LNCaP clone FGC (cell line): ENCODE results near the gene RUFY2.
"Not testable (repeated sequence)": the region's sequence is repeated elsewhere in the genome, so short reads cannot be mapped to it uniquely, and the experiment has no call there.

Source experiments
- DNase-seq: peaks from one replicate; pipeline ENCODE4 v3.0.0-alpha.2; 2011; ENCODE audit warnings: low read depth
- H3K4me3 ChIP-seq: 2 replicates; pipeline ENCODE4 v1.5.1; 2011; ENCODE audit warnings: mild to moderate bottlenecking, low read depth, low read length, control low read depth
- CTCF ChIP-seq: IDR thresholded peaks from 2 replicates; pipeline ENCODE4 v1.5.1; 2012; ENCODE audit warnings: mild to moderate bottlenecking; ENCODE audit not compliant: control insufficient read depth, insufficient read depth; ENCODE audit errors: extremely low read depth

Gene RUFY2, protein sequence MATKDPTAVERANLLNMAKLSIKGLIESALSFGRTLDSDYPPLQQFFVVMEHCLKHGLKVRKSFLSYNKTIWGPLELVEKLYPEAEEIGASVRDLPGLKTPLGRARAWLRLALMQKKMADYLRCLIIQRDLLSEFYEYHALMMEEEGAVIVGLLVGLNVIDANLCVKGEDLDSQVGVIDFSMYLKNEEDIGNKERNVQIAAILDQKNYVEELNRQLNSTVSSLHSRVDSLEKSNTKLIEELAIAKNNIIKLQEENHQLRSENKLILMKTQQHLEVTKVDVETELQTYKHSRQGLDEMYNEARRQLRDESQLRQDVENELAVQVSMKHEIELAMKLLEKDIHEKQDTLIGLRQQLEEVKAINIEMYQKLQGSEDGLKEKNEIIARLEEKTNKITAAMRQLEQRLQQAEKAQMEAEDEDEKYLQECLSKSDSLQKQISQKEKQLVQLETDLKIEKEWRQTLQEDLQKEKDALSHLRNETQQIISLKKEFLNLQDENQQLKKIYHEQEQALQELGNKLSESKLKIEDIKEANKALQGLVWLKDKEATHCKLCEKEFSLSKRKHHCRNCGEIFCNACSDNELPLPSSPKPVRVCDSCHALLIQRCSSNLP

DNA sequence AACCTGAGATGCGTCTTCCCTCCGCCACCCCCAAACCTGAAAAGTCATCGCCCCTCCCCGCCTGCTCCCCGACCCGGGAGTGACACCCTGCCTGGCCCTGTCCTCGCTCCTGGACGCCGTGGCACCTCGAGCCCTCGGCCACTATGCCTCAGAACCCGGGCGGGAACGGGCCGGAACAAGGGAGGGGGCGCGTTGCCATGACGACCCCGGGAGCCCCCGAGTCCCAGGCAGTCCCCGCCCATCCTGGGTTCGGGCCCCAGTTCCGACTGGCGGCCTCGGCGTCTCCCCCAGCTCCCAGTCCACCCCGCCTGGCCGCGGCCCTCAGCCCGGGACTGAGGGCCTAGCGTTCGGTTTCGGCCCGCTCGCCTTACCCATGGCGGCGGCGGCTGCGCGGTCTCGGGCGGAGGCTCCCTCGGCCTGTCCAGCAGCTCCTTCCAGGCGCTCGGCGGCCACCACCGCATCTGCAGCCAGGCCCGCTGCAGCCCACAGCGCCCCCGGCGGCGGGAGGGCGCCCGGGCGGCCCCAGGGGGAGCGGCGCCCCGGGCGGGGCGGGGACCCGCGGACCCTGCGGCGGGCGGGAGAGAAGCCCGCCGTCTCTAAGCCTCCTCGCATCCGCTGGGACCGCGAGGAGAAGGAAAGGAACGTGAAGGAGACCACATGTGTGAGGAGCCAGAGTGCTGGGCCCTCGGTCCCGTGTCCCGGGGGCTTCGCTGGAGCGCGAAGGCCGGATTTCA lies at the start of gene RUFY2:
Gene RUFY2, minus strand, starts transcription at position 463 of the 734 bp plus-strand sequence. Its CDS starts 88 bp downstream, at position 375.
- H3K4me3 ChIP-seq = peak within 1 kb of the TSS; percentile 98
- peak; percentile 22 for DNase-seq
- peak; percentile 90 for TF ChIP-seq CTCF

GRCh38 chr10:68449698-68450097 lies 42.6 kb upstream of the RUFY2 start:
- not testable (repeated sequence) for DNase-seq, H3K4me3 ChIP-seq

- H3K4me3 ChIP-seq = no peak overlapping the region
- no peak for TF ChIP-seq CTCF
- peak; percentile 86 for DNase-seq
Measured at GRCh38 chr10:68446179-68446578, 39.1 kb upstream of the RUFY2 start.

GRCh38 chr10:68442971-68443370 lies 35.9 kb upstream of the RUFY2 start:
- H3K4me3 ChIP-seq = no peak overlapping the region
- DNase-seq = no peak
- no peak for TF ChIP-seq CTCF

DNA sequence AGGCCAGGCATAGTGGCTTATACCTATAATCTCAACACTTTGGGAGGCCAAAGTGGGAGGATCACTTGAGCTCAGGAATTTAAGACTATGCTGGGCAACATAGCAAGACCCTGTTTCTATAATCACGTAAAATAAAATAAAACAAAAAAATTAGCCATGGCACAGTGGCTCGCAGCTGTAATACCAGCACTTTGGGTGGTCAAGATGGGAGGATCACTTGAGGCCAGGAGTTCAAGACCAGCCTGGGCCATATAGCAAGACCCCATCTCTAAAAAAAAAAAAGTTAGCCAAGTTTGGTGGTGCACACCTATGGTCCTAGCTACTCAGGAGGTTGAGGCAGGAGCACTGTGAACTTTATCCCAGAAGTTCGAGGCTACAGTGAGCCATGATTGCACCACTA lies 33.8 kb upstream of the RUFY2 start:
- no peak for DNase-seq
- no peak overlapping the region for H3K4me3 ChIP-seq
- TF ChIP-seq CTCF = no peak

GRCh38 chr10:68435803-68436202 lies 28.7 kb upstream of the RUFY2 start:
- H3K4me3 ChIP-seq = no peak overlapping the region
- TF ChIP-seq CTCF = no peak
- no peak for DNase-seq

DNA sequence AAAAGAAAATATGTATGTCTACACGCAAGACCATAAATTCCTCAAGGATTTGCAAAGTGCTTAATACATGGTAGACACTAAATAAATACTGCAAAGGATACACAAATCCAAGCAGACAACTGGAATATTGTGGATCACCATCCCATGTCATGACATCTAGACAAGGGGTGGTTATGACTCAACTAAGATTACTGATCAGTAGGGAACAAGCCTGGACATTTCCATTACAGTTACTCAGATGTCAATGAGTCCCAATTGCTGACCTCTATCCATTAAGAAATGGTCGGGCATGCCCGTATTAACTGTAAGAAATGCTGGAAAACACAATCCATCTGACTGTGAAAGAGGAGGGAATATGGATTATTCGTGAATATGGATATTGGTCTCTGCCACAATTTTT lies 27.6 kb upstream of the RUFY2 start:
- no peak for TF ChIP-seq CTCF
- DNase-seq = no peak
- H3K4me3 ChIP-seq = no peak overlapping the region
